HepG2 (cell line): ENCODE data around the gene MN1. TPM values are rescaled to one million over a fixed set of nuclear protein-coding genes. Genes with fewer than 3 reads are reported as not detected.

ENCODE experiments used
- ATAC-seq: fragments of 200-7000 bp; cut with Tn5 transposase; 3 replicates; pipeline ENCODE4 v1.9.1; 2020; ENCODE audit warnings: mild to moderate bottlenecking, moderate library complexity
- BruUV-seq: library from RNA; stranded (reverse); fragments of 400-500 nt; replicated peaks from 2 replicates; lab custom pipeline; 2021; lab: Mats Ljungman, UMichigan
- CTCF ChIA-PET: fragments of 300-600 bp; formaldehyde crosslinking; extraction: SDS; loops from one replicate; lab custom pipeline; 2021; ENCODE audit warnings: low total read pairs, inconsistent platforms, low intra/inter-chr PET ratio; lab: Yijun Ruan, JAX
- POLR2A ChIA-PET: fragments of 350-600 bp; sonication (Branson Sonifier 250); formaldehyde crosslinking; loops from one replicate; lab custom pipeline; 2020; ENCODE audit warnings: antibody characterized with exemption, inconsistent platforms; lab: Yijun Ruan, JAX
- DNase-seq: peaks from one replicate; pipeline ENCODE4 v3.0.0-alpha.2; 2015; ENCODE audit warnings: low spot score
- FAIRE-seq: peaks from 3 replicates; lab custom pipeline; 2011; peaks lifted over from hg19 to GRCh38; lab: Jason Lieb, UNC
- H2AFZ ChIP-seq: one replicate; pipeline ENCODE4 v1.6.1; 2011; ENCODE audit warnings: low read length, inconsistent platforms
- H3K27ac ChIP-seq: fragments of 300-600 bp; 3 replicates; pipeline ENCODE4 v1.8.0; 2011; ENCODE audit warnings: mixed run types, mild to moderate bottlenecking, mixed read lengths, low read length, inconsistent platforms; ENCODE audit not compliant: insufficient read depth; ENCODE audit errors: extremely low read length
- H3K27me3 ChIP-seq, 2 experiments: fragments of 200-600 bp in 1 of 2; 2 replicates in 1 of 2; 3 replicates in 1 of 2; pipeline versions ENCODE4 v1.6.0 to v1.8.0; 2011; ENCODE audit warnings: low read length in 2 of 2, mild to moderate bottlenecking in 2 of 2, moderate library complexity in 2 of 2, inconsistent platforms in 1 of 2; ENCODE audit not compliant: insufficient read depth in 2 of 2, control insufficient read depth in 1 of 2
- H3K36me3 ChIP-seq, 2 experiments: fragments of 200-600 bp in 1 of 2; replicated peaks in 1 of 2; 2 replicates in 1 of 2; 3 replicates in 1 of 2; pipeline versions ENCODE4 v1.5.1 to v1.8.0; 2011; ENCODE audit warnings: low read length in 2 of 2, inconsistent platforms in 1 of 2; ENCODE audit not compliant: insufficient read depth in 2 of 2, control insufficient read depth in 1 of 2
- H3K4me1 ChIP-seq: 2 replicates; pipeline ENCODE4 v1.5.1; 2012; ENCODE audit warnings: low read length, inconsistent platforms; ENCODE audit not compliant: insufficient read depth
- H3K4me2 ChIP-seq: 2 replicates; pipeline ENCODE4 v1.6.0; 2011; ENCODE audit warnings: low read depth, low read length, inconsistent platforms
- H3K4me3 ChIP-seq, 3 experiments: fragments of 200-600 bp in 1 of 3; sonication (generic), shearing (Covaris generic) in 1 of 3; replicated peaks in 1 of 3; 2 replicates each; pipeline ENCODE4 v1.5.1; 2011 to 2016; ENCODE audit warnings: low read length in 3 of 3, inconsistent platforms in 2 of 3, low read depth in 2 of 3, mild to moderate bottlenecking in 2 of 3, control low read depth in 1 of 3, mixed read lengths in 1 of 3; ENCODE audit not compliant: insufficient read depth in 1 of 3
- H3K79me2 ChIP-seq: one replicate; pipeline ENCODE4 v1.6.1; 2011; ENCODE audit warnings: low read length, inconsistent platforms; ENCODE audit not compliant: insufficient read depth
- H3K9ac ChIP-seq: 2 replicates; pipeline ENCODE4 v1.6.0; 2011; ENCODE audit warnings: mild to moderate bottlenecking, low read depth, low read length, inconsistent platforms; ENCODE audit not compliant: insufficient read depth
- H3K9me3 ChIP-seq: 2 replicates; pipeline ENCODE4 v1.5.1; 2012; ENCODE audit warnings: mild to moderate bottlenecking, low read length
- H4K20me1 ChIP-seq: 2 replicates; pipeline ENCODE4 v1.6.0; 2011; ENCODE audit warnings: inconsistent platforms, mild to moderate bottlenecking, low read length, moderate library complexity; ENCODE audit not compliant: insufficient read depth
- RBM39 ChIP-seq: fragments of 200-400 bp; formaldehyde crosslinking; IDR thresholded peaks from one replicate; pipeline ENCODE4 v1.6.1; 2018; ENCODE audit warnings: antibody characterized with exemption, mild to moderate bottlenecking, low read depth, low read length; ENCODE audit not compliant: poor library complexity, severe bottlenecking
- REL ChIP-seq: sonication (generic); formaldehyde crosslinking; conservative IDR thresholded peaks from 2 replicates; pipeline ENCODE4 v1.8.0; 2022; ENCODE audit warnings: mild to moderate bottlenecking, missing genetic modification reagents, moderate library complexity
- SMAD9 ChIP-seq: sonication (generic); formaldehyde crosslinking; IDR thresholded peaks from 2 replicates; pipeline ENCODE4 v1.5.1; 2020; ENCODE audit warnings: mild to moderate bottlenecking, missing genetic modification reagents
- ZBTB46 ChIP-seq: sonication (generic); formaldehyde crosslinking; IDR thresholded peaks from 2 replicates; pipeline ENCODE4 v1.4.0; 2020; ENCODE audit warnings: mild to moderate bottlenecking, missing genetic modification reagents, borderline replicate concordance
- ZNF318 ChIP-seq: sonication (generic); formaldehyde crosslinking; IDR thresholded peaks from 2 replicates; pipeline ENCODE4 v1.4.0; 2020; ENCODE audit warnings: mild to moderate bottlenecking, missing genetic modification reagents
- WGBS: methylation state at CpG from one replicate; pipeline ENCODE4 v1.1.6; 2017; ENCODE audit warnings: low lambda C conversion rate; 5-methylcytosine and 5-hydroxymethylcytosine counted together
- in situ Hi-C: cut with HindIII; loops from 2 replicates; pipeline ENCODE4 v1.10.0; 2017; ENCODE audit warnings: low pct_unique_long_range_greater_than_20kb; ENCODE audit not compliant: extremely low pct_ligation_motif_present
- intact Hi-C: fragments of 100-400 bp; cut with micrococcal nuclease; formaldehyde crosslinking; loops from one replicate; pipeline ENCODE4 v1.10.0; 2022; ENCODE audit not compliant: unreplicated experiment
- polyA plus RNA-seq, 8 experiments: library from polyadenylated mRNA; depleted of rRNA in 3 of 8; stranded (reverse) in 7 of 8; unstranded in 1 of 8; fragments of >200 nt; fragmentation: Illumina TruSeq in 4 of 8; extraction: Trizol in 4 of 8; gene quantifications; 2 replicates each; pipeline versions ENCODE4 v1.2.1 to v1.2.3, GENCODE V29; 2011 to 2016; ENCODE audit warnings: low read depth in 4 of 8, missing spikeins in 1 of 8, mixed read lengths in 1 of 8; ENCODE audit not compliant: insufficient read depth in 1 of 8
- total RNA-seq, 5 experiments: library from RNA; depleted of rRNA; stranded (reverse); fragments of >200 nt; fragmentation: Illumina TruSeq; extraction: Trizol; gene quantifications; 2 replicates each; pipeline ENCODE4 v1.2.3, GENCODE V29; 2016; ENCODE audit warnings: low read depth in 1 of 5
- TF ChIP-seq, protein P1 (sequence below): sonication (generic); formaldehyde crosslinking; IDR thresholded peaks from 2 replicates; pipeline ENCODE4 v1.9.0; 2021; ENCODE audit warnings: missing genetic modification reagents, mild to moderate bottlenecking, borderline replicate concordance
- TF ChIP-seq, protein P2 (sequence below): sonication (generic); formaldehyde crosslinking; IDR thresholded peaks from 2 replicates; pipeline ENCODE4; 2020; ENCODE audit warnings: missing genetic modification reagents, mild to moderate bottlenecking, borderline replicate concordance

The MN1 gene
- total and polyA plus RNA-seq, 2 of the 13 experiments (the other 11 are each of a cell fraction or from before 2014, with no cell fraction given), result 0.01 TPM; not detected in 1

DNA sequence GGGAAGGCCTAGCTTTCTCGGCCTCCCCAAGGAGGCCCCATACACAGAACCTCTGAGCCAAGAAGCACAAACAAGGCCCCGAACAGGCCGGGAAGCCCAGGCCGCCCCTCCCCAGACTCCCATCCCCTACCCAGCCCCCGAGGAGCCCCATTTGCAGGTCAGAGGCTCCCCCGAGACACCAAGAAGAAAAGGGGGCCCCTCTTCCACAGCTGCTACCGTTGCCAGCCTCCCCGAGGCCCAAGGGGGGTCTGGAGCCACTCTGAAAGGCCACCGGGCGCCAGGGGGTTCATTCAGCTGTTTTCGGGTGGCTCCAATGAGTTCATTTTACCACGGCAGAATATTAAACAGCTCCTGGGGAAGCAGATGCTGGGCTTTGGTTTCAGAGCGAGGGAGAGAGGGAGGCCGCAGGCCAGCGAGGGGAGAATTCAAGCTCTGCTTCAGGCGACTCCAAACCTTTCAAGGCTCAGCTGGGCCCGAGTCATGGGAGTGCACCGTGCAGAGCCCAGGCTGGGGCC, 28.5 kb downstream of the MN1 start:
- peaks cover 2 to 12% of the 10 kb centered on the region in 2 experiments; a peak in 2 of 5 replicates for H3K27me3 ChIP-seq
- POLR2A ChIA-PET, result no interaction called here
- H3K4me1 ChIP-seq, result no peaks in the 10 kb centered on the region
- H4K20me1 ChIP-seq, result no peaks in the 10 kb centered on the region
- 23% methylated on average over 7 of the region's 18 CpGs for WGBS
- H3K4me3 ChIP-seq, result no peak overlapping the region
- H3K9me3 ChIP-seq, result no peaks in the 10 kb centered on the region
- ATAC-seq (no peak), FAIRE-seq (no peak), DNase-seq (no peak)
- H3K4me2 ChIP-seq, result no peak overlapping the region
- H2AFZ ChIP-seq, result no peak overlapping the region
- intact Hi-C loops (no loop called here), in situ Hi-C loops (no loop called here)
- CTCF ChIA-PET, result no interaction called here
- TF ChIP-seq ZBTB46 (CRISPR knock-in tag), result no peak
- no peak for TF ChIP-seq REL (CRISPR knock-in tag)
- TF ChIP-seq, protein P1, sequence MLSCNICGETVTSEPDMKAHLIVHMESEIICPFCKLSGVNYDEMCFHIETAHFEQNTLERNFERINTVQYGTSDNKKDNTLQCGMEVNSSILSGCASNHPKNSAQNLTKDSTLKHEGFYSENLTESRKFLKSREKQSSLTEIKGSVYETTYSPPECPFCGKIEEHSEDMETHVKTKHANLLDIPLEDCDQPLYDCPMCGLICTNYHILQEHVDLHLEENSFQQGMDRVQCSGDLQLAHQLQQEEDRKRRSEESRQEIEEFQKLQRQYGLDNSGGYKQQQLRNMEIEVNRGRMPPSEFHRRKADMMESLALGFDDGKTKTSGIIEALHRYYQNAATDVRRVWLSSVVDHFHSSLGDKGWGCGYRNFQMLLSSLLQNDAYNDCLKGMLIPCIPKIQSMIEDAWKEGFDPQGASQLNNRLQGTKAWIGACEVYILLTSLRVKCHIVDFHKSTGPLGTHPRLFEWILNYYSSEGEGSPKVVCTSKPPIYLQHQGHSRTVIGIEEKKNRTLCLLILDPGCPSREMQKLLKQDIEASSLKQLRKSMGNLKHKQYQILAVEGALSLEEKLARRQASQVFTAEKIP (CRISPR knock-in tag), result no peak
- TF ChIP-seq ZNF318, result no peak
- no peak for TF ChIP-seq RBM39
- TF ChIP-seq, protein P2, sequence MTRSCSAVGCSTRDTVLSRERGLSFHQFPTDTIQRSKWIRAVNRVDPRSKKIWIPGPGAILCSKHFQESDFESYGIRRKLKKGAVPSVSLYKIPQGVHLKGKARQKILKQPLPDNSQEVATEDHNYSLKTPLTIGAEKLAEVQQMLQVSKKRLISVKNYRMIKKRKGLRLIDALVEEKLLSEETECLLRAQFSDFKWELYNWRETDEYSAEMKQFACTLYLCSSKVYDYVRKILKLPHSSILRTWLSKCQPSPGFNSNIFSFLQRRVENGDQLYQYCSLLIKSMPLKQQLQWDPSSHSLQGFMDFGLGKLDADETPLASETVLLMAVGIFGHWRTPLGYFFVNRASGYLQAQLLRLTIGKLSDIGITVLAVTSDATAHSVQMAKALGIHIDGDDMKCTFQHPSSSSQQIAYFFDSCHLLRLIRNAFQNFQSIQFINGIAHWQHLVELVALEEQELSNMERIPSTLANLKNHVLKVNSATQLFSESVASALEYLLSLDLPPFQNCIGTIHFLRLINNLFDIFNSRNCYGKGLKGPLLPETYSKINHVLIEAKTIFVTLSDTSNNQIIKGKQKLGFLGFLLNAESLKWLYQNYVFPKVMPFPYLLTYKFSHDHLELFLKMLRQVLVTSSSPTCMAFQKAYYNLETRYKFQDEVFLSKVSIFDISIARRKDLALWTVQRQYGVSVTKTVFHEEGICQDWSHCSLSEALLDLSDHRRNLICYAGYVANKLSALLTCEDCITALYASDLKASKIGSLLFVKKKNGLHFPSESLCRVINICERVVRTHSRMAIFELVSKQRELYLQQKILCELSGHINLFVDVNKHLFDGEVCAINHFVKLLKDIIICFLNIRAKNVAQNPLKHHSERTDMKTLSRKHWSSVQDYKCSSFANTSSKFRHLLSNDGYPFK, result no peak
- TF ChIP-seq SMAD9 (CRISPR knock-in tag), result no peak
- no peak overlapping the region for H3K9ac ChIP-seq
- no peaks in the 10 kb centered on the region for H3K79me2 ChIP-seq
- BruUV-seq, result no TSS peak
- H3K36me3 ChIP-seq, result no peaks in the 10 kb centered on the region
- H3K27ac ChIP-seq, result no peak overlapping the region
